HG03103 (cell line): Measurements from ENCODE around the gene LCT.
"Not testable (repeated sequence)": the region's sequence is repeated elsewhere in the genome, so short reads cannot be mapped to it uniquely, and the experiment has no call there.

ENCODE experiments used
- ATAC-seq: cut with Tn5 transposase; IDR thresholded peaks from one replicate; pipeline ENCODE4 v1.9.1; 2021; ENCODE audit warnings: low read depth; ENCODE audit not compliant: unreplicated experiment

LCT gene

GRCh38 chr2:135798762-135799161 lies 38.2 kb downstream of the LCT start:
- ATAC-seq = no peak

- no peak for ATAC-seq
Measured at GRCh38 chr2:135798275-135798705, 38.7 kb downstream of the LCT start.

- peak; percentile 66 for ATAC-seq
Measured at GRCh38 chr2:135797497-135798274, 39.3 kb downstream of the LCT start.

- no peak for ATAC-seq
Measured at GRCh38 chr2:135796606-135797005, 40.4 kb downstream of the LCT start.

- ATAC-seq = not testable (repeated sequence)
Measured at GRCh38 chr2:135795641-135796040, 41.3 kb downstream of the LCT start.

- ATAC-seq = no peak
Measured at GRCh38 chr2:135792401-135793150, 44.4 kb downstream of the LCT start.

- ATAC-seq = no peak
Measured at GRCh38 chr2:135791418-135792190, 45.4 kb downstream of the LCT start.

GRCh38 chr2:135790423-135790822 lies 46.6 kb downstream of the LCT start:
- no peak for ATAC-seq

- ATAC-seq = no peak
Measured at GRCh38 chr2:135786823-135787222, 50.2 kb downstream of the LCT start.

- no peak for ATAC-seq
Measured at GRCh38 chr2:135785032-135785431, 52.0 kb downstream of the LCT start.

GRCh38 chr2:135783439-135783838 lies 53.5 kb downstream of the LCT start:
- no peak for ATAC-seq

GRCh38 chr2:135782231-135782630 lies 54.8 kb downstream of the LCT start:
- no peak for ATAC-seq

GRCh38 chr2:135776367-135776766 lies 60.6 kb downstream of the LCT start:
- ATAC-seq = no peak

- ATAC-seq = no peak
Measured at GRCh38 chr2:135775420-135775819, 61.6 kb downstream of the LCT start.

GRCh38 chr2:135773917-135774316 lies 63.1 kb downstream of the LCT start:
- no peak for ATAC-seq

GRCh38 chr2:135773319-135773718 lies 63.7 kb downstream of the LCT start:
- no peak for ATAC-seq

GRCh38 chr2:135768863-135769262 lies 68.1 kb downstream of the LCT start:
- ATAC-seq = no peak

- no peak for ATAC-seq
Measured at GRCh38 chr2:135762530-135762929, 74.5 kb downstream of the LCT start.

- ATAC-seq = no peak
Measured at GRCh38 chr2:135762022-135762421, 75.0 kb downstream of the LCT start.

GRCh38 chr2:135756692-135757091 lies 80.3 kb downstream of the LCT start:
- no peak for ATAC-seq

GRCh38 chr2:135755573-135755972 lies 81.4 kb downstream of the LCT start:
- no peak for ATAC-seq
